ENCODE data around the gene FOXK1.
A peak's percentile ranks its signal among the peaks of the same experiment; 100 is the strongest.

FOXK1 gene

GRCh38 chr7:4766666-4767519, 84.8 kb downstream of the FOXK1 start:
- no peak for DNase-seq

- DNase-seq, result no peak
Measured at GRCh38 chr7:4768597-4769569, 86.8 kb downstream of the FOXK1 start.

- DNase-seq, result no peak
Measured at GRCh38 chr7:4769761-4770160, 87.7 kb downstream of the FOXK1 start.

- DNase-seq, result no peak
Measured at GRCh38 chr7:4770886-4771285, 88.8 kb downstream of the FOXK1 start.

- DNase-seq, result no peak
Measured at GRCh38 chr7:4771737-4772136, 89.6 kb downstream of the FOXK1 start.

GRCh38 chr7:4772306-4772705, 90.2 kb downstream of the FOXK1 start:
- DNase-seq, result no peak

GRCh38 chr7:4774007-4774406, 91.9 kb downstream of the FOXK1 start:
- DNase-seq, result no peak

- peak; percentile 87 to 90 (median 88) for DNase-seq
Measured at GRCh38 chr7:4774658-4775249, 92.7 kb downstream of the FOXK1 start.

GRCh38 chr7:4775250-4775847, 93.3 kb downstream of the FOXK1 start, which contains the start of gene AP5Z1:
AP5Z1 (plus strand) TSS chr7:4775623; CDS start chr7:4775716, 93 bp downstream.
- DNase-seq, result peak; percentile 98

- peak; percentile 74 to 85 (median 79) for DNase-seq
Measured at GRCh38 chr7:4775848-4776623, 93.9 kb downstream of the FOXK1 start.

- no peak for DNase-seq
Measured at GRCh38 chr7:4779118-4779517, 97.0 kb downstream of the FOXK1 start.

GRCh38 chr7:4781366-4782069, 99.4 kb downstream of the FOXK1 start:
- DNase-seq, result no peak

GRCh38 chr7:4782333-4783291, 100.5 kb downstream of the FOXK1 start:
- no peak for DNase-seq

GRCh38 chr7:4783292-4783652, 101.2 kb downstream of the FOXK1 start:
- no peak for DNase-seq

GRCh38 chr7:4783762-4784351, 101.8 kb downstream of the FOXK1 start:
- no peak for DNase-seq

- no peak for DNase-seq
Measured at GRCh38 chr7:4784799-4785198, 102.7 kb downstream of the FOXK1 start.

- DNase-seq, result no peak
Measured at GRCh38 chr7:4785371-4785770, 103.3 kb downstream of the FOXK1 start.

- DNase-seq, result no peak
Measured at GRCh38 chr7:4786015-4786414, 103.9 kb downstream of the FOXK1 start.

- no peak for DNase-seq
Measured at GRCh38 chr7:4787541-4787940, 105.4 kb downstream of the FOXK1 start.

Data from suppressor macrophage treated with lipopolysaccharide for 1 hour (primary cell).